T-helper 1 cell treated with Interleukin-12 subunit alpha and Interleukin-12 subunit beta and Interleukin-4 antibody, amounts not matched to agents 30 μg/mL and 1 μg/mL, for 36 hours (primary cell): ENCODE measurements around the gene SERTAD4.

Experiments
- H3K27ac Mint-ChIP-seq: one replicate; pipeline ENCODE4 v1.8.0; 2021; ENCODE audit warnings: mild to moderate bottlenecking, mixed read lengths
- H3K27me3 Mint-ChIP-seq: one replicate; pipeline ENCODE4 v1.8.0; 2021; ENCODE audit warnings: low read depth, mixed read lengths
- H3K36me3 Mint-ChIP-seq: one replicate; pipeline ENCODE4 v1.8.0; 2021; ENCODE audit warnings: low read depth, mixed read lengths
- H3K4me1 Mint-ChIP-seq: one replicate; pipeline ENCODE4 v1.8.0; 2021; ENCODE audit warnings: low read depth, mixed read lengths
- H3K4me3 Mint-ChIP-seq: one replicate; pipeline ENCODE4 v1.8.0; 2021; ENCODE audit warnings: mild to moderate bottlenecking, moderate library complexity, mixed read lengths
- H3K9me3 Mint-ChIP-seq: one replicate; pipeline ENCODE4 v1.8.0; 2021; ENCODE audit warnings: mixed read lengths

The SERTAD4 gene

DNA sequence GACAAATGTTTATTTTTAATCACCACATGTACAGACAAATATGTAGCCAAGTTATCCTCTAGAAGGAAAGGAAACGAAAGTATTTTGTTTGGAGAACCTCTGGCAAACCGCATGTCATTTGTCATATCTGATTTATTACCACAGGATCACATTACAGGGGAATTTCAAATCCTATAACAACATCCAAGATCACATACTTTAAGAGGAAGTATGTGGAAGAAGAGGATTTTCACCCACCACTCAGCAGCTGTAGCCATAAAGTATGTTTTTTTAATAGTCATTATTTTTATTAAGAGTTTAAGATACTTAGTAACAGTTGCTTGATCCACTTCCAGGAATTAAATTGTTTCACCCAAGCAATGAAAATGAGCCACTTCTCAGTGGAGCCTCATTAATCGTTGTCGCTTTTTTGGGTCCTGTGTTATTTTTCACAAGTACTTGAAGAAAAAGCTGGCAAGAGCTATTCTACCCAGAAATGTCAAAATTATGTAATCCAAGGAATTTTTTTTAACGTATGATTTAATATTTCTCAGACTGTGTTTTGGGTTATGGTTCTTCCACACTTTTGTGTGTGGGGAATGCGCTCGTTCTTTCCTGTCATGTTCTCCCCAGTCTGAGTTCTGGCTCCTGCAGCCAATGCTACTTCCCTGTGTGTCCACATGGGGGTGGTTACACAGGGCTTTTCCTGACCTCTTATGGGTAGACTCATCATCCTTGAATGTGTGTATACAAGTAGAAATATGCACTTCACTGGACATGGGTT is 6.9 kb downstream of the SERTAD4 start:
- Mint-ChIP-seq H3K27ac (no peak overlapping the region), H3K4me3 (no peak overlapping the region), H3K27me3 (peaks cover 74% of the 10 kb centered on the region), H3K4me1 (peaks cover 2% of the 10 kb centered on the region), H3K36me3 (peaks cover under 1% of the 10 kb centered on the region), H3K9me3 (no peaks in the 10 kb centered on the region)

GRCh38 chr1:210241121-210241520 is 8.5 kb downstream of the SERTAD4 start:
- Mint-ChIP-seq H3K27me3 (peaks cover 74% of the 10 kb centered on the region), H3K4me3 (no peak overlapping the region), H3K36me3 (no peaks in the 10 kb centered on the region), H3K9me3 (no peaks in the 10 kb centered on the region), H3K4me1 (peaks cover 3% of the 10 kb centered on the region), H3K27ac (no peak overlapping the region)

DNA sequence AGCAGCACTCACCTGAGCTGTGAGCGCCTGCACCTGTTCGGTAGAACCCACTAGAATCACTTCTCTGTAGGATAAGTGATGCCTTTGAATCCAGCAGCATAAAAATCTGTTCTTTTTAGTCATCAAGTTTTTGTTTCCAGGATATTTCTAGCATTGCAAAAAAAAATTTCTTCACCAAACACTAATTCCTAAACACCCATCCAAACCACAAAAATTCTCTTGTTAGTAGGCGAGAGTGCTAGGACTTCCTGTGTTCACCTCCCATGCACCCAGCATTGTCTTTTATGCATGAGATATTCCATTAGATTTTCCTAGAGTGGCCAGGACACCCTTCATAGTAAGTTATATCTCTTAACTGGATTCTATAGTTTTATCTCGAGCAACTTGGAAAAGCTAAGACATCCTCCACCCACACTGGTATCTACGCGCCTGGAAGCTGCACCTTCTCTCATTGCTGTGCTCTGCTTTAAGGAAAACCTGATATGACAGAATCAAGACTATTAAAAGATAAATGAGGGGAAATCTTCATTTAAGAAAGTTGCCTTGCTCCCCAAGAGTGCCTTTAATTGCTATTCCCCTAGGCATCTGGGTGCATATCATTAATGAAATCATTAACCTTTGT is 12.3 kb downstream of the SERTAD4 start:
- Mint-ChIP-seq H3K27ac (no peak overlapping the region), H3K27me3 (peaks cover 80% of the 10 kb centered on the region)

GRCh38 chr1:210246447-210246846 is 13.9 kb downstream of the SERTAD4 start:
- H3K27ac Mint-ChIP-seq, result no peak overlapping the region
- H3K4me3 Mint-ChIP-seq, result no peak overlapping the region
- no peaks in the 10 kb centered on the region for H3K9me3 Mint-ChIP-seq
- peaks cover 18% of the 10 kb centered on the region for H3K4me1 Mint-ChIP-seq
- H3K27me3 Mint-ChIP-seq, result peaks cover 77% of the 10 kb centered on the region
- no peaks in the 10 kb centered on the region for H3K36me3 Mint-ChIP-seq

More for the DNA sequence above, 12.3 kb downstream of the SERTAD4 start:
- H3K4me1 Mint-ChIP-seq, result peaks cover 10% of the 10 kb centered on the region
- H3K4me3 Mint-ChIP-seq, result no peak overlapping the region
- H3K36me3 Mint-ChIP-seq, result no peaks in the 10 kb centered on the region
- no peaks in the 10 kb centered on the region for H3K9me3 Mint-ChIP-seq

- H3K27ac Mint-ChIP-seq, result no peak overlapping the region
- peaks cover 82% of the 10 kb centered on the region for H3K27me3 Mint-ChIP-seq
- H3K4me1 Mint-ChIP-seq, result peaks cover 20% of the 10 kb centered on the region
- no peaks in the 10 kb centered on the region for H3K36me3 Mint-ChIP-seq
- H3K9me3 Mint-ChIP-seq, result no peaks in the 10 kb centered on the region
- no peak overlapping the region for H3K4me3 Mint-ChIP-seq
Observed at GRCh38 chr1:210248341-210248740, 15.7 kb downstream of the SERTAD4 start.

DNA sequence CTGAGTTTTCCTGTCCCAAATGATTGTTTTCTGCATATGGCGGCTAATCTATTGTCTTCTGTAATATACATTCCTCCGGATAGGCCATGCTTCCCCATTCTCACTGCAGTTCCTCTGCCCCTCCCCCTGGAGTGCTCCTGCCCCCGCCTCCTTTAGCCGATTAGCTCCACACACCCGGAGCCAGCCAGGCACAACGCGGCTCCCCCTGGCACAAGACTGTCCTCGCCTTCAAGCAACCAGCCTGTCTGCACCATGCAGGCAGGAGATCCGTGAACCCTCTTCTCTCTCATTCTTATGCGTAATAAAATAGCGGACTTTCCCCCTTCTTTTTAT is 18.0 kb downstream of the SERTAD4 start:
- no peaks in the 10 kb centered on the region for H3K9me3 Mint-ChIP-seq
- H3K27me3 Mint-ChIP-seq, result peaks cover 87% of the 10 kb centered on the region
- H3K36me3 Mint-ChIP-seq, result no peaks in the 10 kb centered on the region
- H3K4me3 Mint-ChIP-seq, result peak overlapping the region; percentile 7
- peaks cover 19% of the 10 kb centered on the region for H3K4me1 Mint-ChIP-seq
- H3K27ac Mint-ChIP-seq, result peak overlapping the region; percentile 29

- H3K4me1 Mint-ChIP-seq, result peaks cover 18% of the 10 kb centered on the region
- no peaks in the 10 kb centered on the region for H3K9me3 Mint-ChIP-seq
- H3K4me3 Mint-ChIP-seq, result peak overlapping the region; percentile 7
- peaks cover 82% of the 10 kb centered on the region for H3K27me3 Mint-ChIP-seq
- H3K27ac Mint-ChIP-seq, result peak overlapping the region; percentile 29
- no peaks in the 10 kb centered on the region for H3K36me3 Mint-ChIP-seq
Observed at GRCh38 chr1:210250998-210251679, 18.5 kb downstream of the SERTAD4 start.

DNA sequence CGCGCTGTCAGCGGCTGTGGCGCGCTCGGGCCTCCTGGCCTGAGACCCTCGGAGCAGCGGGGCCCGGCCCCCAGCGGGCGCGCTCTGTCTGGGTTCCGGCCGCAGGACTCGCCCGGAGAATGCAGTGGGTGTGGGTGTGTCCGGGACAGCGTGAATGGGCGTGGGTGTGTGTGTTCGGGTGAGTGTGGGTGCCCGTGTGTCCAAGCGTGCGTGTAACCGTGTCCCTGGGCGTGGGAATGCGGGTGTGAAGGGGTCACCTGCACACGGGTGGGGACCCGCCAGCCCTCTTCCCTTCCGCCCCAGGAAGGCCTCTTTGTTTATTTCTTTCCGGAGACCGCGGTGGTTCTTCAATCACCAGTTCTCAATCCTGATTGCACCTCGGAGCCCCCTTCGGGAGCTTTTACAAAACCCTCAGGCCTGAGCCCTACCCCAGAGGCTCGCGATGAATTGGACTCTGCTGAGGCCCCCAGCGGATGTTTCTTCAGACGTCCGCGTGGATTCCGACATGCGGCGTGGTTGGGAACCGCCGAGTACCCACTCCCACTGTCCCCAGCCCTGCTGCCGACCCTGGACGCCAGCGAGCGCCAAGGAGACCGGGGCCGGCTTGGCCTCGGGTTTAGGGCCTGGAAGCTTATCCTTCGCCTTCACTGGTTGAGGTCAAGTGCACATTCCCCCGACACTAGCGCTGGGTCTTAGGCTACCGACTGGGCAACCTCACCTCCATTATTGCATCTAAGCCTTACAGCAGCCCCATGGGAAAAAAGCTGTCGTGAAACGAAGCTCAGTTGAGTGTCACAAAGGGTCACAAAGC is 19.3 kb downstream of the SERTAD4 start:
- no peak overlapping the region for H3K27ac Mint-ChIP-seq
- H3K27me3 Mint-ChIP-seq, result peaks cover 75% of the 10 kb centered on the region
- H3K36me3 Mint-ChIP-seq, result no peaks in the 10 kb centered on the region
- no peak overlapping the region for H3K4me3 Mint-ChIP-seq
- peaks cover 11% of the 10 kb centered on the region for H3K4me1 Mint-ChIP-seq
- no peaks in the 10 kb centered on the region for H3K9me3 Mint-ChIP-seq

GRCh38 chr1:210252621-210253051 is 20.0 kb downstream of the SERTAD4 start:
- no peak overlapping the region for H3K4me3 Mint-ChIP-seq
- H3K27me3 Mint-ChIP-seq, result peaks cover 68% of the 10 kb centered on the region
- no peak overlapping the region for H3K27ac Mint-ChIP-seq
- no peaks in the 10 kb centered on the region for H3K9me3 Mint-ChIP-seq
- peaks cover 11% of the 10 kb centered on the region for H3K4me1 Mint-ChIP-seq
- H3K36me3 Mint-ChIP-seq, result no peaks in the 10 kb centered on the region

- no peaks in the 10 kb centered on the region for H3K36me3 Mint-ChIP-seq
- H3K9me3 Mint-ChIP-seq, result no peaks in the 10 kb centered on the region
- H3K27ac Mint-ChIP-seq, result no peak overlapping the region
- peaks cover 57% of the 10 kb centered on the region for H3K27me3 Mint-ChIP-seq
- peaks cover 11% of the 10 kb centered on the region for H3K4me1 Mint-ChIP-seq
- no peak overlapping the region for H3K4me3 Mint-ChIP-seq
Observed at GRCh38 chr1:210254298-210254697, 21.7 kb downstream of the SERTAD4 start.

- H3K27me3 Mint-ChIP-seq, result peaks cover 27% of the 10 kb centered on the region
- no peaks in the 10 kb centered on the region for H3K9me3 Mint-ChIP-seq
- H3K4me3 Mint-ChIP-seq, result no peak overlapping the region
- no peak overlapping the region for H3K27ac Mint-ChIP-seq
- no peaks in the 10 kb centered on the region for H3K36me3 Mint-ChIP-seq
- H3K4me1 Mint-ChIP-seq, result no peaks in the 10 kb centered on the region
Observed at GRCh38 chr1:210257698-210258529, 25.3 kb downstream of the SERTAD4 start.

GRCh38 chr1:210259561-210259960 is 27.0 kb downstream of the SERTAD4 start:
- no peak overlapping the region for H3K4me3 Mint-ChIP-seq
- no peaks in the 10 kb centered on the region for H3K36me3 Mint-ChIP-seq
- H3K27ac Mint-ChIP-seq, result no peak overlapping the region
- no peaks in the 10 kb centered on the region for H3K4me1 Mint-ChIP-seq
- peaks cover 12% of the 10 kb centered on the region for H3K27me3 Mint-ChIP-seq
- no peaks in the 10 kb centered on the region for H3K9me3 Mint-ChIP-seq

DNA sequence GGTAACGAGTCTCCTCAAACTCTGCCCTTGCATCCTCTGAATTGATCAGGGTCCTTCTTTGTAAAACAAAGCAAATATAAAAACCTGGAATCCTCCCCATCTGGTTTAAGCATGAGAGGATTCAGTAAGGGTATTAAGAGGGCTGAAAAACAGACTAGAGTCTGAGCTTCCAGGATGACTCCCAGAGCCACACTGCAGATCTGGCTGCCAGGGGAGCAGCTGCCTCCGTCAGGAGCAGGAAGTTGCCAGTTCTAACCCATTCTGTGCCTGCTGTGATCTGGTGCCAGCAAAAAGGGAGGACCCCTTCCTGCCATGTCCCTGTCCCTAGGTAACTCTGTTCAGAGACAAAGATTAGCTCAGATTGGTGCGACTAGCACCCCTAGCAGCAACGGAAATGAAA is 27.5 kb downstream of the SERTAD4 start:
- H3K27ac Mint-ChIP-seq, result no peak overlapping the region
- no peaks in the 10 kb centered on the region for H3K4me1 Mint-ChIP-seq
- H3K4me3 Mint-ChIP-seq, result no peak overlapping the region
- peaks cover 6% of the 10 kb centered on the region for H3K27me3 Mint-ChIP-seq
- no peaks in the 10 kb centered on the region for H3K36me3 Mint-ChIP-seq
- H3K9me3 Mint-ChIP-seq, result no peaks in the 10 kb centered on the region
